AG04450 (cell line): ENCODE data around the gene CDKN1A. TPM values are rescaled to one million over a fixed set of nuclear protein-coding genes. Genes with fewer than 3 reads are reported as not detected.

Experiments used
- CTCF ChIA-PET: fragments of 300-600, 350-600 bp; formaldehyde crosslinking; extraction: SDS; loops from one replicate; lab custom pipeline; 2022; ENCODE audit warnings: antibody characterized with exemption, inconsistent platforms; lab: Charles Lee
- POLR2A ChIA-PET: fragments of 350-600 bp; formaldehyde crosslinking; extraction: SDS; loops from one replicate; lab custom pipeline; 2021; ENCODE audit warnings: antibody characterized with exemption, inconsistent platforms; lab: Yijun Ruan, JAX
- DNase-seq: peaks from one replicate; pipeline ENCODE4 v3.0.0-alpha.2; 2011; ENCODE audit warnings: low read depth, low spot score
- H3K27ac ChIP-seq: one replicate; pipeline ENCODE4 v1.5.1; 2012; ENCODE audit warnings: low read depth, low read length, control low read depth
- H3K27me3 ChIP-seq: one replicate; pipeline ENCODE4 v1.6.0; 2012; ENCODE audit warnings: low read length; ENCODE audit not compliant: control insufficient read depth, insufficient read depth
- H3K4me3 ChIP-seq: 2 replicates; pipeline ENCODE4 v1.5.1; 2011; ENCODE audit warnings: mild to moderate bottlenecking, low read depth, low read length, control low read depth
- H3K9me3 ChIP-seq: 2 replicates; pipeline ENCODE4 v1.5.1; 2012; ENCODE audit warnings: low read length; ENCODE audit not compliant: control insufficient read depth, insufficient read depth
- polyA minus RNA-seq: library from RNA; depleted of rRNA, polyadenylated mRNA; stranded (reverse); fragments of >200 nt; gene quantifications from 2 replicates; pipeline ENCODE4 v1.2.3, GENCODE V29; 2011; rRNA and poly(A)+ RNA removed
- polyA plus RNA-seq: library from polyadenylated mRNA; depleted of rRNA; stranded (reverse); fragments of >200 nt; gene quantifications from 2 replicates; pipeline ENCODE4 v1.2.3, GENCODE V29; 2011; rRNA removed
- TF ChIP-seq, protein P1 (sequence below): IDR thresholded peaks from 2 replicates; pipeline ENCODE4 v1.5.1; 2011; ENCODE audit warnings: low read depth, low read length, control low read depth, inconsistent platforms

The CDKN1A gene
- polyA plus RNA-seq (722 and 830 TPM in 2 replicates), polyA minus RNA-seq (347 and 430 TPM in 2 replicates)

GRCh38 chr6:36678488-36679042 lies at the start of gene CDKN1A:
TSS of gene CDKN1A (plus strand) at chr6:36678714. CDS start at chr6:36684102, 5,388 bp downstream.
- H3K27me3 ChIP-seq: no peaks in the 10 kb centered on the region
- TF ChIP-seq, protein P1, sequence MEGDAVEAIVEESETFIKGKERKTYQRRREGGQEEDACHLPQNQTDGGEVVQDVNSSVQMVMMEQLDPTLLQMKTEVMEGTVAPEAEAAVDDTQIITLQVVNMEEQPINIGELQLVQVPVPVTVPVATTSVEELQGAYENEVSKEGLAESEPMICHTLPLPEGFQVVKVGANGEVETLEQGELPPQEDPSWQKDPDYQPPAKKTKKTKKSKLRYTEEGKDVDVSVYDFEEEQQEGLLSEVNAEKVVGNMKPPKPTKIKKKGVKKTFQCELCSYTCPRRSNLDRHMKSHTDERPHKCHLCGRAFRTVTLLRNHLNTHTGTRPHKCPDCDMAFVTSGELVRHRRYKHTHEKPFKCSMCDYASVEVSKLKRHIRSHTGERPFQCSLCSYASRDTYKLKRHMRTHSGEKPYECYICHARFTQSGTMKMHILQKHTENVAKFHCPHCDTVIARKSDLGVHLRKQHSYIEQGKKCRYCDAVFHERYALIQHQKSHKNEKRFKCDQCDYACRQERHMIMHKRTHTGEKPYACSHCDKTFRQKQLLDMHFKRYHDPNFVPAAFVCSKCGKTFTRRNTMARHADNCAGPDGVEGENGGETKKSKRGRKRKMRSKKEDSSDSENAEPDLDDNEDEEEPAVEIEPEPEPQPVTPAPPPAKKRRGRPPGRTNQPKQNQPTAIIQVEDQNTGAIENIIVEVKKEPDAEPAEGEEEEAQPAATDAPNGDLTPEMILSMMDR: no peak
- peak within 1 kb of the TSS; percentile 96 for H3K27ac ChIP-seq
- CTCF ChIA-PET: interaction anchor here (1.2 to 3.4 kb wide), 2 partner anchors 12 to 63 kb away, joined by 6 to 36 read pairs; no protein-coding TSS in a partner anchor
- H3K4me3 ChIP-seq: peak within 1 kb of the TSS; percentile 99
- POLR2A ChIA-PET: interaction anchor here (0.6 to 3.9 kb wide), 31 partner anchors 10 to 466 kb away, joined by 3 to 95 read pairs (median 6); no protein-coding TSS in a partner anchor
- H3K9me3 ChIP-seq: peaks cover 14% of the 10 kb centered on the region; the same call in 1 of the 2 replicates
- peak; percentile 86 for DNase-seq

- no peak for DNase-seq
- H3K27me3 ChIP-seq: no peaks in the 10 kb centered on the region
- no peak overlapping the region for H3K4me3 ChIP-seq
- TF ChIP-seq, protein P1: no peak
- CTCF ChIA-PET: interaction anchor here (0.8 kb wide), 1 partner anchor 129 kb away, joined by 3 read pairs; no protein-coding TSS in a partner anchor
- H3K9me3 ChIP-seq: no peaks in the 10 kb centered on the region
- no peak overlapping the region for H3K27ac ChIP-seq
- POLR2A ChIA-PET: no interaction called here
Measured at GRCh38 chr6:36629784-36630183, 48.7 kb upstream of the CDKN1A start.

- no peak for DNase-seq
- TF ChIP-seq, protein P1: no peak
- ChIA-PET CTCF (interaction anchor here (1.1 kb wide), 1 partner anchor 128 kb away, joined by 3 read pairs; no protein-coding TSS in a partner anchor), POLR2A (interaction anchor here (0.5 to 1.4 kb wide), 3 partner anchors 28 to 47 kb away, joined by 3 to 4 read pairs (median 3); partner anchors contain the start of gene CDKN1A)
- H3K4me3 ChIP-seq: no peak overlapping the region
- H3K9me3 ChIP-seq: no peaks in the 10 kb centered on the region
- no peaks in the 10 kb centered on the region for H3K27me3 ChIP-seq
- no peak overlapping the region for H3K27ac ChIP-seq
Measured at GRCh38 chr6:36631326-36632011, 47.0 kb upstream of the CDKN1A start.

DNA sequence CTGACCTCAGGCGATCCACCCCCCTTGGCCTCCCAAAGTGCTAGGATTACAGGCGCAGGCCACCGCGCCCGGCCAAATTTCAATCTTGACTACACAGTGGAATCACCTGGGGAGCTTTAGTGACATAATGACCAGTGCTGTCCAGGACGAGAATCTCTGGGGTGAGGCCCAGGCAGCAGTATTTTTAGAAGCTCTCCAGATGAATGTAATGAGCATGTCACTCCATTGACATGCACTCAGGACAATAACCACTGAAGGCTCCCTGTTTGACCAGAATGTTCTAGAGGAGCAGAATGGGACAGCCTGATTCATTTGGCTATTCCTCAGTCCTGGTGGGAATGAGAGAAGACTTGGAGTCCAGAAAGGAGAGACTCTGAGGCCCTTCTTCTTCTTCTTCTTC lies 45.1 kb upstream of the CDKN1A start:
- TF ChIP-seq, protein P1: no peak
- Histone ChIP-seq H3K9me3 (no peaks in the 10 kb centered on the region), H3K27me3 (no peaks in the 10 kb centered on the region), H3K4me3 (no peak overlapping the region), H3K27ac (no peak overlapping the region)
- POLR2A ChIA-PET: interaction anchor here (0.7 to 1.7 kb wide), 3 partner anchors 10 to 57 kb away, joined by 6 to 17 read pairs (median 7); partner anchors contain the start of gene CDKN1A
- no peak for DNase-seq
- CTCF ChIA-PET: interaction anchor here (0.6 to 3.6 kb wide), 3 partner anchors 9 to 48 kb away, joined by 4 to 13 read pairs (median 10); no protein-coding TSS in a partner anchor
